ENCODE measurements around the gene FMNL3. TPM values are rescaled to one million over a fixed set of nuclear protein-coding genes. Genes with fewer than 3 reads are reported as not detected.

FMNL3 gene
- total and polyA plus RNA-seq, 2 of the 13 experiments (the other 11 are each of a cell fraction or from before 2014, with no cell fraction given) = 0.44 to 1.1 TPM

GRCh38 chr12:49622501-49623141 is 84.6 kb downstream of the FMNL3 start (continued):
- TF ChIP-seq PBX3 (CRISPR knock-in tag; IDR thresholded peaks at IDR 0.05; ENCODE audit: borderline replicate concordance) = no peak
- peak; percentile 63; the same call in 1 of the 2 replicates for TF ChIP-seq ZNF350 (CRISPR knock-in tag; IDR thresholded peaks at IDR 0.05; ENCODE audit: borderline replicate concordance, low read depth)
- peak; percentile 13; the same call in 1 of the 2 replicates for TF ChIP-seq ARID5B (CRISPR knock-in tag; IDR thresholded peaks at IDR 0.05)
- TF ChIP-seq HDAC1 (CRISPR knock-in tag; IDR thresholded peaks at IDR 0.05) = peak; percentile 40; the same call in 1 of the 2 replicates
- TF ChIP-seq PITX1 (CRISPR knock-in tag; IDR thresholded peaks at IDR 0.05) = peak; percentile 26; the same call in 1 of the 2 replicates
- 0 out of 2 replicates have a peak, but pooled peaks have one; percentile 77 for TF ChIP-seq ZNF615 (CRISPR knock-in tag; IDR thresholded peaks at IDR 0.05; ENCODE audit: borderline replicate concordance)
- TF ChIP-seq PHF21A (CRISPR knock-in tag; IDR thresholded peaks at IDR 0.05) = peak; percentile 61; the same call in 1 of the 2 replicates
- TF ChIP-seq ATF4 (CRISPR knock-in tag; IDR thresholded peaks at IDR 0.05) = 0 out of 4 replicates have a peak, but pooled peaks of 1 of the 2 experiments have one; percentile 52
- peak; percentile 81; the same call in 1 of the 2 replicates for TF ChIP-seq HES4 (CRISPR knock-in tag; IDR thresholded peaks at IDR 0.05; ENCODE audit: borderline replicate concordance)
- TF ChIP-seq ZBTB42 (CRISPR knock-in tag; IDR thresholded peaks at IDR 0.05) = no peak
- no peak for TF ChIP-seq ELK4 (CRISPR knock-in tag; IDR thresholded peaks at IDR 0.05; ENCODE audit: borderline replicate concordance)
- no peak for TF ChIP-seq ZBTB34 (CRISPR knock-in tag; IDR thresholded peaks at IDR 0.05)
- peak; percentile 72 for TF ChIP-seq ZFY (CRISPR knock-in tag; IDR thresholded peaks at IDR 0.05)
- TF ChIP-seq ZNF572 (CRISPR knock-in tag; IDR thresholded peaks at IDR 0.05) = 0 out of 2 replicates have a peak, but pooled peaks have one; percentile 48
- TF ChIP-seq UBTF (CRISPR knock-in tag; IDR thresholded peaks at IDR 0.05) = peak; percentile 47; the same call in 1 of the 2 replicates
- TF ChIP-seq ZNF224 (CRISPR knock-in tag; IDR thresholded peaks at IDR 0.05) = 0 out of 2 replicates have a peak, but pooled peaks have one; percentile 46
